ENCODE measurements around the gene TFEB.

The TFEB gene

DNA sequence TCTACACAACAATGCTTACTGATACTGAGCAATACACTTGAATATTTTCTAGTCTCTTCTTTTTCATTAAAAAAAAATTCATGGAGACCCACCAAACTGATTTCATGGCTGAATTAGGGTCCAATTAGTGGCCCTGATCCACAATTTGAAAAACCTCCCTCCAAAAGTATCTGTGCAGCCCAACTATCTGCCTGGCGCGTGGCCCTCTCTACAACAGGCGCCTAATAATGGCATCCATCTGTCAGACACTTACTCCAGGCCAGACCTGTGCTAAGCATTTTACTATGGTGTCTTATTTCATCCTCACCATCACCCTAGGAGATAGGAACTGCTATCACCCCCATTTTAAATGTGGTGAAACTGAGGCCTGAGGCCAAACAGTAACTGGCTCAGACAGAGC lies 14.0 kb downstream of the TFEB start:
- DNase-seq = no peak

DNA sequence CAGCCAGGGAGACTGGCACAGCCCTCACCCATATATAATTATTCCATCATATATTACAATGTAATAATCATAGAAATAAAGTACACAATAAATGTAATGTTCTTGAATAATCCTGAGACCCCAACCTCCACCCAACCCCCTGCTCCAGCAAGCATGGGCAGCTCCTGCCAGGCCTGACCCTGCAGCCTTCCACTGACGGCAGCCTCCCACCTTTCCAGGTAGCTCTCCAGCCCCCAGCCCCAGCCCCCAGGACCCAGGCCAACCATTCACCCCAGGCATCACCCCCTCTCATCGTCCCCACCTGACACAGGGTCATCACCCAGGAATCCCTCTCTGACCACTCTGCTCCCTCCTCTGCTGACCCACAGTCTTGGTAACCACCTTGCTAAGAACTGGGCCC lies 14.6 kb downstream of the TFEB start:
- no peak for DNase-seq

DNA sequence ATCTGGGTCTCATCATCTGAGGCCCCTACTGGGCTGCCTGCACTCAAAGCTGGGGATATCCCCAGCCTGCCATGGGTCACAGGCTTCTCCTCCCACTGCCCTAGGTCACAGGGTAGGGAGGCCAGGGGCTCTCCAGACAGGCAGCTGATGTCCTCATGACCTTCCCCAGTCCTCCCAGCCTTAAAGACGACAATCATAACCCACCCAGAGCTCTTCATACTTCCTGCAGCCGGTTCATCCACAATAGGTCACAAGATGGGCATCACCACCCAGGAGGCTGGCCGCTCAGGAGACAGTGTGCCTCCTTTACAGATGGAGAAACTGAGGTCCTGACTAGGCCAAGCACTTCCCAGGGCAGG lies 15.2 kb downstream of the TFEB start:
- DNase-seq = no peak

DNA sequence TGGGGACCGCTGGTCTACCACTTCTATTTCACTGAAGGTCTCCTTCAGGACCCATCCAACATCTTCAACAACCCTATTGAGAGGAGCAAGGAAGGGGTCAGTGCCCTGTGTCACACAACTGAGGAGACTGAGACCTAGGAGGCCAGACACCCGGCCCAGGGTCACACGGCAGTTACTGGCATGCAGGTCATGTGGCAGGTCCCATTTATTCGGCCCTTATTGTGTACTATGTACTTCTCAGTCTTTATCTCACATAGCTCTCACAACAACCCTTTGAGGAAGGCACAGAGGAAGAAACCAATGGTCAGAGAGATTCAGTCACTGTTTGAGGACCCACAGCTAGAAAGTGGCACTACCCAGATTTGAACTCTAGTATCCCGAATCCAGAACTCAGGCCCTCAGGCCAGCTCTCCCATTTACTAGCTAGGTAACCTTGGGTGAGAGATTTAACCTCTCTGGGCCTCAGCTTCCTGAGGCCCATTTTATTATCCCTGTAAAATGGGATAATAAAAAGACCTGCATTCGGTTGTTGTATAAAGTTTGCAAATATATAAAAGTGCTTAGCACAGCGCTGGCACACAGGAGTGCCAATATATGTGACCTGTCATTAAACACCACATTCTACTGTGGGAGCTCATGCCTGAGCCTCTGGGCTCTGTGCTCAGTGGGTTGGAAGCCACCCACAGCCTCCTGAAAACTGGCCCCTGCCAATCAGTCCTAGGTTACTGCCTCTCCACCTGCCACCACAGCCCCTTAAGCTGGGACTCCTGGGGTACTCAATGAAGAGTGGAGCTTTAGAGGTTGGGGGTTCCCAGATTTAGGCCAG lies 15.8 kb downstream of the TFEB start:
- no peak for DNase-seq

DNA sequence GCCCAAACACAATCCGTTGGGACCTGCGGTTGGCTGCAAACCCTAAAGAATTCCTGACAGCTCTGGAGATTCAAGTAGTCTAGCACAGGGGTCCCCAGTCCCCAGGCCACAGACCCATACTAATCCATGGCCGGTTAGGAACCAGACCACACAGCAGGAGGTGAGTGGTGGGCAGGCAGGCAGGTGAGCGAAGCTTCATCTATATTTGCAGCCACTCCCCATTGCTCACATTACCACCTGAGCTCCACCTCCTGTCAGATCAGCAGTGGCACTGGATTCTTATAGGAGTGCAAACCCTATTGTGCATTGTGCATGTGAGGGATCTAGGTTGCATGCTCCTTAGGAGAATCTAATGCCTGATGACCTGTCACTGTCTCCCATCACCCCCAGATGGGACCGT lies 16.6 kb downstream of the TFEB start:
- DNase-seq = no peak

DNA sequence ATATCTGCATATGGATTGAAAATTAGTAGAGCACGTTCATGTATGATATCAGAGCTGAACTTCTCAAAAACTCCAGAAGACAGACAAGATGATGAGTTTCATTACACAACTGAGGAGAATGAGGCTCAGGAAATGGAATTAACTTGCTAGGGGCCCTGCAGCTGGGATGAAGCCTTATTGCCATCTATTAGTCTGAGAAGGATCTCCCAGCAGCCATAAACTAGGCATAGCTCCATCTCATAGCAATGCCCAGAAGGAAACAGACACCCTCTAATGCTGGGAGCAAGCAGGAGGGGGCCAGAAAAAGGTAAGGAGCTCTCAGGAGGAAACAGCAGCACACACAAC lies 18.0 kb downstream of the TFEB start:
- DNase-seq = no peak

DNA sequence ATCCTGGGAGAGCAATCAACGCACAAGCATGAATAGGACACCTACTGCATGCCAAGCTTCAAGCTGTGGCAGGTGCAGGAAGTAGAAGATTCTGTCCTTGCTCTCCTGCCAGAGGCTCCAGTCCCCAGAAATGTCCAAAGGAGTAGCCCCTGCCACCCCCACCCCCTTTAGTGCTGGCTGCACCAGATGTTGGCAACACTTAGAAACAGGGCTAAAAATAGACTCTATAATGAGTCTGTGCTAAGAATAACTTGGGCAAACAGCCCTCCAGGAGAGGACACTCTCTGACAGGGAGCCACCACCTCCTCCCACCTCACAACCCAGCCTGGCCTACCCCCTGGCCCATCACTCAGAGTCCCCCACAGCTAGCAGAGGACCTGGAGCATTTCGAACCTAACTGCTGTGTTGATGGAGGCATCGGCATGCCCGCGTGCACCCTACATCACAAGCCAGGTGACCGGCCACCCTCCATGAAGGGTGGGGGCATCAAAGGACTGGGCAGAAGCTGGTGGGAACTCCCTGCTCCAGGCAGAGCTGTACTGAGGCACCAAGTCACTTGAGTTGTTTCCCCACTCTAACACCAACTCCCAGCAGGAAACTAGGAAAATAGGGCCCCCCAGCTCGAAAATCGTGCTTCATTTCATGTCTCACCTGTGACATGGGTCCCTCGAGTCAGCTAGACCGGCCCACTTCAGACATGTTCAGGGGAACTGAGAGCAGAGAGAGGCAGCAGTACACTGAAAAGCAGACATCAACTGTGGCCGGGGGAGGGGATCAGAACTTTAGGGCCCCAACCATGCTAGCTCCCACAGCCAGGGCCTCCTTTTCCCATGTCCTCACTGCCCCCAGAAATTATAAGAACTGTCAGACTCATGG lies 18.7 kb downstream of the TFEB start:
- DNase-seq = no peak

DNA sequence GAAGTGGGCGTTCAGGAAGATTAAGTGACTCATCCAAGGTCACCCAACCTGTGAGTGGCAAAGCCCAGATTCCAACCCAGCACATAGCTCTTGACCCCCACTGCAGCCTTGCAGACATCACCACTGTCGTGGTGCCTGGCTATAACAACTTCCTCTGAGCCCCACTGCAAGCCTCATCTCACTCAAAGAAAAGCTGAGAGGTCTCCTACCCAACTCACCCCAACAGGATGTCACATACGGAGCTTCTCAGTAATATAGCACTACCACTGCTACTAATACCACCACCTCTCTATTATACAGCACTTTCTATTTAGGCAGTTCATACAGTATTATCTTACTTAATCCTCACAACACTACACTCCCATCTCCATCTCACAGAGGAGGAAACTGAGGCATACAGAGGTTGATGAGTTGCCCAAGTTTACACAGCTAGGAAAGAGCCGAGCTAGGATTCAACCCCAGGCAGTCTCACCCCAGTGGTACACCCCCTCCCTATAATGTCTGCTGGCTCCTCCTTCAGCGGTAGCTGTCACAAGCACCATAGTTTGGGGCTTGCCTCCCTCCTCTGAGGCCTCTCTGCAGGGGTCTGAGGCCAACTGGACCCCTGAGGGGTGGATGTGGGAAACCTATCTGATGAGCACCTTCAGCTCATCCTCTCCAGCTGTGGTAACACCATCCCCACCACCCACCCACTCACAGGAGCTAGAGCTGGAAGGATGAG lies 19.5 kb downstream of the TFEB start:
- DNase-seq = no peak

DNA sequence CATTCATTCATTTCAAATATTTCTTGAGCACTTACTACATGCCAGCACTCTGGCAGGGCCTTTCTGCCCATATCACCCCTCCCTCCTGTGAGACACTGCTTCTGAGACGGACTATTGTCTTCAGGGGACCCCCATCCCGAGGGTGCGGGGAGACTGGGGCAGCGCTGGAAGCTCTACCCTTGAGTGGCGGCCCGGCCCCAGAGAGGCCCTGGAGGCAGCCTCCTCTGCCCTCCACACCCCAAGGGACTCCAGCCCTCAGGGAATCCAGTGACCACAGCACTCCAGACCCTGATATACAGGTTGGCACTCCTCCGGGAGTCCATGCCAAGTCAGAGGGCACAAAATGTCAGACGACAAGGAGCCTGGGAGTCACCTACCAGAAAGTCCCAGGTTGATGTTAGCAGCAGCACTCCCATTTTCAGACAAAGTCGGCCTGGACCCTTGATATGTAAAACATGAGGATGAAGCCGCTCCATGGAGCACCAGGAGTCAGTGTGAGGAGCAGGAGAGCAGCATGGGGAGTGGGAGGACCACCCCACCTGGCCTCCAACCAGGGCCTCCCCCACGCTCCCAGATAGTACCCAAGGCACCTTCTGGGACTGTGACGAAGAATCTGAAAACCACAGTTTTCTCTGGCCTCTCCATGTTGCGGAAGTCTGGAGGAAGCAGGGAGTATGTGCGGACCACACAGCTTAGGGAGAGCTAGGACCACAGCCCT lies 20.7 kb downstream of the TFEB start:
- no peak for DNase-seq

DNA sequence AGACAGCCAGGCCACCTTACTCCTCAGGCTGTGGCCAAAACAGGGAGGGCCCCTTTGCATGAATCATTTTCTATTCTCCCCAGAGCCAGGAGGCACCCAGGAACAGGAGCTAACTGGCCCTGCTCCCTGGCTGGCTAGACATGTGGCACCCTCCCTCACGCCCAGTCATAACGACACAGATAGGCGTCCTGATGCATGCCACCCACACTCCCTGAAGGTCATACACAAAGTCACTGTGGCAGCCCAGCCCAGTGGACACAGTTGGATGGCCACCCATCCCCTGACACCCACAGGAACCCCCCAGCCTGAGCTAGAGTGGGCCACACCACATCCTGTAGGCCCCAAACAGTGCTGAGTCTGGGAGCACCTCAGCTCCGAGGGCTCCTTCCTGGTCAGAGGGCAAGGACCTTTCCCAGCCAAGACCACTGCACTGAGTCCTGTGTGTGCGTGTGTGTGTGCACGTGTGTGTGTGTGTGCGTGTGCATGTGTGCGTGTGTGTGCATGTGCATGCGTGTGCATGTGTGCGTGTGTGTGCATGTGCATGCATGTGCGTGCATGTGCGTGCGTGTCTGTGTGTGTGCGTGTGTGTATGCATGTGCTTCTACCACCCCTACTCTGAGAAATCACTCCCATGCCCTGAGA lies 21.6 kb downstream of the TFEB start:
- DNase-seq = no peak

DNA sequence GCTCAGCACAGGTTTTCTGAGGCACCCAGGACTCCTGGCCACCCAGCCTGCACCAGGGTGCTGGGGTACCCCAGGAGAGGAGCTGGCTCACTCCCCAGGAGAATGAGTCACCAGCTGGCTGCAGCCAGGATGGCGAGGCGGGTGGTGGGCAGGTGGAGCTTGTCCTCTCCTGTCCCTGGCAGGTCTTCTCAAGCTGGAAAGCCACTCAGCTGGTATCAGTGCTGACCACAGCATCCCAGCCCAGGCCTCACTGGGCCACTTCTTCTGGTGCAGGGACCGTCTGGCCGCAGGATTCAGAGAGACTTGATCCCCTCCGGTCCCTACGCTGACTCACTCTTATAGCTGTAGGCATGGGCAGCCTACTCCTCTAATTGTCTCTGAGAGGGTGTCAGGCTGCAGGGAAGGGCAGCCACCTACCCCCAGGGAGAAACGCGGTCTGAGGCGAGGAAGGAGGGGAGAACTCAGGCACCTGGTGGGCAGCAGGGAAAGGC lies 22.2 kb downstream of the TFEB start:
- no peak for DNase-seq

DNA sequence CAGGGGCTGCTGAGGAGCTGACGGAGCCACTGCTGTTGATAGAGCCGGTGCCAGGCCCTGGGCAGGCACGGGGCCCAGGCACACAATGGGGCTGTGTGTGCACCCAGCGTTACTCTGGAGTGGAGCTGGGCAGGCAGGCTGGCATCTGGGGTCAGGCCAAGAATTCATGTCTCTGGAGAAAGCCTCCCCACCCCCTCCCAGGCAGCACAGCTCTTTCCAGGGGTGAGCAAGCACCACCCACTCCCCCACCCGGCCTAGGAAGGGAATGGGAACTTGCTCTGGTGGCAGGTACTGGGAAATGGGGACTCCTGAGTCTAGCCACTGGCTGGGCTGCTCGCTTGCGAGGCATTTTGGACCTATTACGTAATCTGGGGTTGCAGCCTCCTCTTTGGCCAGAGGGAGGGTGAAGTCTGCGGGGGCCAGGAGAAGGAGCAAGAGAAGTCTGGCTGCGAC lies 22.7 kb downstream of the TFEB start:
- no peak for DNase-seq

DNA sequence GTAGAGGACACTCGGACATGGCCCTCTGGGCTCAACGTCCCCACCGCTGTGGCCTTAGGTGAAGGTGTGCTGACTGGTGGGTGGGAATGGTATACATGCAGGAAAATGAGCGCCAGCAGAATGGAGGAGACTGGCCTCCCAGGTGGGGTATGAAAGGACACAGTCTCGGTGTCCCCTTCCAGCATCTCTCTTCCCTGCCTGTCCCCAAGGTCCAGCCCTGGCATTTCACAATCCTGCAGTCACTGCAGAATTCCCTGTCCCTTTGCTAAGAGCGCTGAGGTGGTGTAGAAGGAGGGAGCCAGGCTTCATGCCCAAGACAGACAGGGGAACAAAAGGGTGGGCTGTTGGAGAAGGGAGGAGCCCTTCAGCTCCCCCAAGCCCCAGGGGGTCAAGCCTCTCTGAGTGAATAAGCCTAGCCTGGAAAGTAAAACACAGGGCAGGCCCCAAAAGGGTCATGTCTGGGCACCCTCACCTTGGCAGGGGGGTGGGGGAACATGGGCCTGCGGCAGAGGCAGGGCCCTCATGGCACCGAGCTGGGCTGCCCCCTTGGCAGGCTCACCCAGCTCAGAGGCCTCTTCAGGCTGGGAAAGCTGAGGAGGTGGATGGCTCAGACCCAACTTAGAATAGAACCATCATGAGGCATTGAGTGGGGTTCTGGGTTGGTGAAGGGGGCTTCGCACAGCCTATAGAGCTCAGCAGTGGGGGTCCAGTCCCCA lies 23.9 kb downstream of the TFEB start:
- no peak for DNase-seq

DNA sequence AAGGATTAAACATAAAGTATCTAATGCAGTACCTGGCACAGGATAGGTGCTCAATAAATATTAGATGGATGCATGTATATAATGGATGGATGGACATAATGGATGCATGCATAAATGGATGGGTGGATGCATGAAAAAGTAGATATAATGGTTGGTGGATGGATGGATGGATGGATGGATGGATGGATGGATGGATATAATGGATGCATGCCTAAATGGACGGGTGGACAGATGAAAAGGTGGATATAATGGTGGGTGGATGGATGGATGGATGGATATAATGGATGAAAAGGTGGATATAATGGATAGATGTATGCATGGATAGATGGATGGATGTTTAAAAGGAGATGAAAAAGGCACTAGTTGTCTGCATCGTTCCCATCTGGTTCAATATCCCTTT lies 26.0 kb downstream of the TFEB start:
- DNase-seq = no peak

DNA sequence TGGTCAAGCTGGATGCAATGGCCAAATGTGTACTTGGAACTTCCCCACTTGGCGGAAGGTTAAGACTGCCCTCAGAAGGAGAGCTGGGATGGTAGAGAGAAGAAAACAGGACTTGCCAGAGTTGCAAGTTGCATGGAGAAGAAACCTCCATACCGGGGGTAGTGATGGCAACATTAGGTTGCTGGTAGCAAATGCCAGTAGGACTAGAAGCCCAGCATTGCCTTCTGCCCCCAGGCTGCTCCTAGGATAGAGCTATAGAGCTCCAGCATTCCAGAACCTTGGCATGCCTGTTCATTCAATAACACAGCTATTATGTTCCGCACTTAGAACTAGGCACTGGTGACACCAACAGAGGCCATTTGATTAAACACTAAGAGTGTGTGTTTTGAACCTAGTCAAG lies 26.6 kb downstream of the TFEB start:
- DNase-seq = no peak

DNA sequence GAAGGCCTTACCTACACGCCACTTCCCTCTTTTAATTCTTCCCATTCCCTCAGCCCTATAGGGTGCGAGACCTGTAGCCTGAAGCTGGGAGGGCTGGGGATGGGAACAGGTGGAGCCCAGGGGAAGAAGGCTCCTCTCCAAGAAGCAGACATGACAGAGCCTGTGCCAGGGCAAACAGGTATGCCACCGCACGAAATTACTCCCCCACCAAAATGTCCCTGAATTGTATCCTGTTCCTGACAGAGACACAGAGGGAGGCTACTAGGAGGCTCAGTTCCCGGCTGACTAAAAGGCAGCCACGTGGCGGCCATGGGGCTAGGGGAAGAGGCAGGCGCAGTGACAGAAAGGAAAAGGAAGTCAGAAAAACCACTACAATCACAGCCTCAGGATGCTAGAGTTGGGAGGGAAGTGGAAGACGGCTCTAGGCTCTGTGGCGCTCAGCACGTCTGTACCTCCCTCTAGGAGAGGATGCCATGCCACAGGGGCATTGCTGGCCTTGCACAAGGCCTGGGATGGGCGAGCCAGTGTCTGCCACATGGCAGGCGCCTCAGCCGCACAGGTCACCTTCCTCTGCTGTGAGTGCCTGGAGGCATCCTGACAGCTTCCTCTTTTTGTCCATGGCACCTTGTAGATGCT lies 27.7 kb downstream of the TFEB start:
- DNase-seq = no peak

DNA sequence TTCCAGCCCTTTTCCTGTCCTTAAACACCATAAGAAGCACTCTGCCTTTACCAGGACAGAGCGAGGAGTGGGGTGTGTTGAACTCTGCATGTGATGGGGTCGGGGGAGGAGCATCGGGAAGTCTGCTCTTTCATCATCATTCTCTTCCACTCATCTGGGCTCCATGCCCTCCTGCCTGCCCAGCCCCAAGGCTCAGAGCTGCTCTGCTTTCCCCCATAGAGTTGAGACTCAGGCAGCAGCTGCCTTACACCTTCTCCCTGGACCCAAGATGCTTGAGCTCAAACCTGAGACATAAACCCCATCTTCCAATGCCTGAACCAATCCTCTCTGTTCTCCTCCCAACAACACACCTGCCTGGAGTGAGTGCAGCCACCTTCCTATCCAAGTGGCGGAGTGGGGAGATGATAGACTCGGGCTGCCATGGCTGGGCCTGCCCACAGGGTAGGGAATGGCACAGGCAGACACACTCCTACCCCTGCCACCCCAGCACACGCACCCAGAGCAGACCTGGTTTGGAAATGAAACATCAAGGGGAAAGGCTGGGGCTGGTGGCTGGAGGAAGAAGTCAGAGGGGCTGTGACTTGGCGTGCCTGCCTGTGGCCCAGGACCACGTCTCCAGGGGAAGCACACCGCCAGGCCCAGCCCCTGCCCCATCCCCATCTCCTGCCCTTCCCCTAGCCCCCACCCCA lies 28.4 kb downstream of the TFEB start:
- DNase-seq = no peak

DNA sequence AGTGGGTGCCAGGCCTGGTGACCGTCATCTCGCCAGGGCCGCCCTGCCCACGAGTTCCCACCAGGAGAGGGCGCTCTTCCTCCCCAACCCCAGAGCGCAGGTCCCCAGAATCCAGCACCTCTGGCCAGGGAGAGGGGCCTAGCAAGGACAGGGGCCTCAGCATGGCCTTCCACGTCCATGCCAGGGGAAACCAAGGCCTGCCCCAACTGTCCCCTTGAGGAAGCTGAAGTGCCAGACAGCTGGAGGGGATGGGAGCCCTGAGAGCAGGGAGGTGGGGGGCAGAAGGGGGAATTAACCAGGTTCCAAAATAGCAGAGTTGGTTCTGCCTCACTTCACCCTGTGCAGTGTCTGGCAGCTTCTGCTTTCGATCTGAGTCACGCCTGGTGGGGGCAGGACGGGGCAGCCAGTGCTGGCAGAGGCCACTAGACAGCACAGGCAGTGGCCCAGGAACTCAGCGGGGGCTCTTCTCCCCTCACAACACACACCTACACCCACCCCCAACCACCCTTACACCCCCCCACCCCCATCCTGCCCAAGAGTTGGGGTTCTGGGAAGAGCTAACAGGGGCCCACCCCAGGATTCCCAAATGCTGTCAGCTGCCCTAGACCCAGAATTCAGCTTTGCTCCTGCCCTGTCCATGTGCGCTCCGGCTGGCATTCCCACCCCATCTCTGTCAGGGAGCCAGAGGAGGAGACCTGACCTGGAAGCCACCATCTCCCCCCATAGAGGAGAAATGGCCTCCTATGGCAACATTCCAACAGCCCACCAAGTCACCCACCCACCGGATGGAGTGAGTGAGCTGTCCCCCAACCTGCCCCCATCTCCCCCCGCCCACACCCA lies 29.2 kb downstream of the TFEB start:
- DNase-seq = peak; percentile 22

DNA sequence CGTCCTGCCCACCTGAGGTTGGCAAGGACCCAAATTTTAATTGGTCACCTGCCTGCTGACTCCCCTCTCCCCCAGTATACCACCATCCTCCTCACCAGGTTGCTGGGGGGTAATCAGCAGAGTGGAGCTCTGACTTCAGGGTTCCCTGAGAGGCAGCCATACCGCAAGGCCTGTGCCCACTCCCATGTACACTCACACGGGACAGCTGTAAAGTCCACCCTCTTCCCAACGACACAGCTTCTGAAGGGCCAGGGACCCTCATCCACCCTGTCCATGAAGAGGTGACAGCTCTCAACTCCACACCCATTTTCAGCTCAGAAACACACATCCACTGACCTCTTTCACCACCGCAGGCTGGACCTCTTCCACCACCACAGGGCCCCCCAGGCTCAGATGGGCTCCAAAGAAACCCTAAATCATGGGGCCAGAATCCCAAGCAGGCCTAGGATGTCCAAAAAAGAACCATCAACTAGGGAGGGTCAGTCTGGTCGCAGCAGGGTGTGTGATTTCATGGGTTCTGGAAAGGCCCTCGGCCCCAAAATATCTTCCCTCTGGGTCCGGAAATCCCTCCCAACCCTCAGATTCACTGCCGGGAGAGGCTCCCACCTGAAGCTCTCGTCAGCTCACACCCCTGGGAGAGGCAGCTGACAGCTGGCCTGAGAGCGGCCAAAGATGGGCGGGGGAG lies 30.0 kb downstream of the TFEB start:
- no peak for DNase-seq

All from amniotic stem cell (primary cell).